GM12878 (cell line): ENCODE results near the gene ATP1B1. TPM values are rescaled to one million over a fixed set of nuclear protein-coding genes. Genes with fewer than 3 reads are reported as not detected.
A peak's percentile ranks its signal among the peaks of the same experiment; 100 is the strongest.

Experiments
- ATAC-seq: fragments of 200-7000 bp; cut with Tn5 transposase; 3 replicates; pipeline ENCODE4 v1.9.1; 2020; ENCODE audit warnings: mild to moderate bottlenecking, moderate library complexity
- BruUV-seq: library from RNA; stranded (reverse); fragments of 400-500 nt; replicated peaks from 2 replicates; lab custom pipeline; 2021; lab: Mats Ljungman, UMichigan
- CTCF ChIA-PET: fragments of 300-600 bp; sonication (Branson Sonifier 250); formaldehyde crosslinking; extraction: SDS; loops from one replicate; lab custom pipeline; 2021; ENCODE audit warnings: inconsistent platforms; lab: Yijun Ruan, JAX
- POLR2A ChIA-PET: fragments of 350-600 bp; formaldehyde crosslinking; extraction: SDS; loops from one replicate; lab custom pipeline; 2021; ENCODE audit warnings: inconsistent platforms; lab: Charles Lee
- RAD21 ChIA-PET: fragments of 300-600 bp; sonication (Branson Sonifier 250); formaldehyde crosslinking; loops from one replicate; lab custom pipeline; 2023; ENCODE audit warnings: antibody characterized with exemption; ENCODE audit not compliant: unreplicated experiment; lab: Charles Lee
- SMC1A ChIA-PET: fragments of 300-600 bp; sonication (Branson Sonifier 250); formaldehyde crosslinking; loops from one replicate; lab custom pipeline; 2023; ENCODE audit not compliant: unreplicated experiment, uncharacterized antibody; lab: Charles Lee
- DNase-seq: peaks from one replicate; pipeline ENCODE4 v3.0.0-alpha.2; 2011; ENCODE audit warnings: low read depth, low spot score
- FAIRE-seq: peaks from 3 replicates; lab custom pipeline; 2011; peaks lifted over from hg19 to GRCh38; lab: Jason Lieb, UNC
- H2AFZ ChIP-seq: 2 replicates; pipeline ENCODE4 v1.6.0; 2011; ENCODE audit warnings: low read depth, low read length, control low read depth; ENCODE audit not compliant: control insufficient read depth
- H3K27ac ChIP-seq: 2 replicates; pipeline ENCODE4 v1.5.1; 2011; ENCODE audit warnings: control low read depth; ENCODE audit not compliant: control insufficient read depth, insufficient read depth
- H3K27me3 ChIP-seq, 2 experiments: replicated peaks in 1 of 2; 2 replicates each; pipeline versions ENCODE4 v1.6.0 to v1.6.1; 2011; ENCODE audit warnings: low read length in 1 of 2; ENCODE audit not compliant: control insufficient read depth in 2 of 2, insufficient read depth in 2 of 2
- H3K36me3 ChIP-seq, 2 experiments: 2 replicates each; pipeline ENCODE4 v1.5.1; 2011; ENCODE audit warnings: low read length in 1 of 2; ENCODE audit not compliant: control insufficient read depth in 2 of 2, insufficient read depth in 2 of 2
- H3K4me1 ChIP-seq: 2 replicates; pipeline ENCODE4 v1.6.1; 2011; ENCODE audit warnings: mild to moderate bottlenecking, low read length, moderate library complexity, mixed read lengths; ENCODE audit not compliant: control insufficient read depth, insufficient read depth
- H3K4me2 ChIP-seq: 2 replicates; pipeline ENCODE4 v1.6.0; 2011; ENCODE audit warnings: control low read depth; ENCODE audit not compliant: control insufficient read depth, insufficient read depth
- H3K4me3 ChIP-seq: fragments of 200-600 bp; sonication (generic); 2 replicates; pipeline ENCODE4 v1.5.1; 2016
- H3K79me2 ChIP-seq: 2 replicates; pipeline ENCODE4 v1.6.0; 2011; ENCODE audit warnings: low read length; ENCODE audit not compliant: control insufficient read depth, insufficient read depth
- H3K9ac ChIP-seq: 2 replicates; pipeline ENCODE4 v1.8.0; 2011; ENCODE audit warnings: low read length, control low read depth, mixed read lengths; ENCODE audit not compliant: control insufficient read depth, insufficient read depth
- H3K9me3 ChIP-seq: replicated peaks from 3 replicates; pipeline ENCODE4 v1.5.1; 2011; ENCODE audit warnings: mild to moderate bottlenecking, low read length; ENCODE audit not compliant: control insufficient read depth, insufficient read depth
- H4K20me1 ChIP-seq: 2 replicates; pipeline ENCODE4 v1.6.0; 2011; ENCODE audit not compliant: control insufficient read depth, insufficient read depth
- ATF7 ChIP-seq: fragments of 450-650 bp; IDR thresholded peaks from 2 replicates; pipeline ENCODE4 v1.6.1; 2016; ENCODE audit warnings: low read depth, mild to moderate bottlenecking
- CREB1 ChIP-seq: IDR thresholded peaks from 2 replicates; pipeline ENCODE4 v1.6.1; 2012; ENCODE audit warnings: low read depth, mild to moderate bottlenecking, inconsistent platforms
- CREM ChIP-seq: IDR thresholded peaks from 2 replicates; pipeline ENCODE4 v1.6.1; 2014; ENCODE audit warnings: antibody characterized with exemption, low read depth
- EED ChIP-seq: sonication (generic); IDR thresholded peaks from 2 replicates; pipeline ENCODE4 v1.6.1; 2016; ENCODE audit warnings: antibody characterized with exemption, low read depth
- FOXM1 ChIP-seq: IDR thresholded peaks from 2 replicates; pipeline ENCODE4 v1.6.1; 2012; ENCODE audit warnings: low read depth, mild to moderate bottlenecking, inconsistent platforms, low read length, moderate library complexity
- HCFC1 ChIP-seq: fragments of 150-350 bp; IDR thresholded peaks from 2 replicates; pipeline ENCODE4 v1.6.1; 2014; ENCODE audit warnings: low read length
- HDAC2 ChIP-seq: fragments of 200-600 bp; sonication (generic); IDR thresholded peaks from 2 replicates; pipeline ENCODE4 v1.6.1; 2017
- IKZF1 ChIP-seq: fragments of 450-650 bp; conservative IDR thresholded peaks from 2 replicates; pipeline ENCODE4 v1.6.1; 2017; ENCODE audit warnings: antibody characterized with exemption, mild to moderate bottlenecking
- MTA2 ChIP-seq: fragments of 450-650 bp; IDR thresholded peaks from 2 replicates; pipeline ENCODE4 v1.6.1; 2016; ENCODE audit warnings: low read depth, mild to moderate bottlenecking, moderate library complexity
- PAX5 ChIP-seq: IDR thresholded peaks from 2 replicates; pipeline ENCODE4 v1.6.1; 2011; ENCODE audit warnings: low read depth, low read length, borderline replicate concordance
- POLR2AphosphoS5 ChIP-seq: IDR thresholded peaks from 2 replicates; pipeline ENCODE4 v1.6.1; 2011; ENCODE audit warnings: mild to moderate bottlenecking, low read length, inconsistent platforms
- RUNX3 ChIP-seq: IDR thresholded peaks from 2 replicates; pipeline ENCODE4 v1.6.1; 2012; ENCODE audit warnings: low read length, inconsistent platforms
- SIX5 ChIP-seq: IDR thresholded peaks from 2 replicates; pipeline ENCODE4 v1.6.1; 2011; ENCODE audit warnings: mild to moderate bottlenecking, low read depth, low read length, moderate library complexity; ENCODE audit not compliant: severe bottlenecking
- SMARCA5 ChIP-seq: fragments of 450-650 bp; IDR thresholded peaks from 2 replicates; pipeline ENCODE4 v1.6.1; 2017; ENCODE audit warnings: mild to moderate bottlenecking
- SREBF1 ChIP-seq: IDR thresholded peaks from 2 replicates; pipeline ENCODE4 v1.6.1; 2012; ENCODE audit warnings: mild to moderate bottlenecking, low read length
- SRF ChIP-seq, 2 experiments: IDR thresholded peaks; 2 replicates each; pipeline ENCODE4 v1.6.1; 2011; ENCODE audit warnings: low read depth in 2 of 2, low read length in 2 of 2, mild to moderate bottlenecking in 1 of 2, moderate library complexity in 1 of 2
- TCF7 ChIP-seq: IDR thresholded peaks from 2 replicates; pipeline ENCODE4 v1.6.1; 2014; ENCODE audit warnings: antibody characterized with exemption, borderline replicate concordance
- ZNF207 ChIP-seq: fragments of 450-650 bp; IDR thresholded peaks from 2 replicates; pipeline ENCODE4 v1.6.1; 2014; ENCODE audit warnings: antibody characterized with exemption, mild to moderate bottlenecking, borderline replicate concordance
- ZNF24 ChIP-seq: fragments of 450-650 bp; IDR thresholded peaks from 2 replicates; pipeline ENCODE4 v1.6.1; 2017; ENCODE audit warnings: antibody characterized with exemption, mild to moderate bottlenecking
- WGBS: methylation state at CpG from one replicate; pipeline ENCODE4 v1.1.6; 2016; ENCODE audit warnings: low lambda C conversion rate; ENCODE audit not compliant: insufficient replicate concordance, insufficient coverage; ENCODE audit errors: missing lambda C conversion rate; 5-methylcytosine and 5-hydroxymethylcytosine counted together
- in situ Hi-C: fragments of 300-500 bp; cut with MboI; formaldehyde crosslinking; loops from 9 replicates; pipeline ENCODE4 v1.14.3; 2018; ENCODE audit warnings: mixed read lengths
- intact Hi-C: fragments of 100-400 bp; cut with micrococcal nuclease; formaldehyde crosslinking; loops from one replicate; pipeline ENCODE4 v1.14.2; 2022; ENCODE audit not compliant: unreplicated experiment
- polyA plus RNA-seq, 11 experiments: library from polyadenylated mRNA; depleted of rRNA in 4 of 11; unstranded in 6 of 11; stranded (reverse) in 5 of 11; fragments of >200 nt; fragmentation: Nextera tagmentation in 4 of 11; fragmentation: Illumina TruSeq in 1 of 11; extraction: Ambion mirVana in 4 of 11; extraction: Trizol in 1 of 11; gene quantifications; 1 replicate in 1 of 11; 2 replicates in 10 of 11; pipeline versions ENCODE4 v1.2.1 to v1.2.3, GENCODE V29; 2011 to 2016; ENCODE audit warnings: inconsistent platforms in 2 of 11, missing spikeins in 2 of 11, low read depth in 1 of 11
- total RNA-seq, 4 experiments: library from RNA; depleted of rRNA in 3 of 4; stranded (reverse); fragments of >200 nt in 3 of 4; fragmentation: Illumina TruSeq in 1 of 4; extraction: Trizol in 1 of 4; gene quantifications; 2 replicates each; pipeline versions ENCODE4 v1.2.1 to v1.2.3, GENCODE V29; 2013 to 2021
- TF ChIP-seq, protein P1 (sequence below): fragments of 450-650 bp; IDR thresholded peaks from 2 replicates; pipeline ENCODE4 v1.6.1; 2017; ENCODE audit warnings: borderline replicate concordance
- TF ChIP-seq, protein P2 (sequence below): IDR thresholded peaks from 2 replicates; pipeline ENCODE4 v1.6.1; 2012; ENCODE audit warnings: low read depth, low read length, improper control_type of control experiment
- TF ChIP-seq, protein P3 (sequence below): fragments of 450-650 bp; IDR thresholded peaks from 2 replicates; pipeline ENCODE4 v1.6.1; 2016; ENCODE audit warnings: mild to moderate bottlenecking

Gene ATP1B1
- total and polyA plus RNA-seq, 10 of the 15 experiments (the other 5 are each of a cell fraction or from before 2014, with no cell fraction given) = 0.84 to 14.0 (median 1.4) TPM

DNA sequence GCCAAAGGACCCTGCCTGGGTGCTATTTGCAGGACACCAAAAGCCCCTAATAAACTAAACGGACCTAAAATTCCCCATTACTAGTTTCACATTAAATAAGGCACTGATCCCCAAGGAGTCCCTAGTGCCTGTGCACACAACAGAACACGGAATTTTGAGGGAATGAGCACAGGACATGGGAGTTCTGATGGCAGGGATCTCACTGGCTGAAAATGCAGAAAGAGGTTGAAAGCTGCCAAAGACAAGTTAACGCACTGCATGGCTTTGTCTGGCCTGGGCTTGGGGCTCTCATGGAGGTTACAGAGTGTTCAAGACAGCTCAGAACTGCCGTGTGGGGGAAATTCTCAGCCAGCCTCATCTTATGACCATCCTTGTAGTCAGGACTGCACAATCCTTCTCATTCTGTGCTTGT is 15.6 kb upstream of the ATP1B1 start (continued):
- TF ChIP-seq IKZF1 = 0 out of 2 replicates have a peak, but pooled peaks have one; percentile 47
- TF ChIP-seq SMARCA5 = no peak
- TF ChIP-seq PAX5 = peak; percentile 9; the same call in 1 of the 2 replicates
- peak; percentile 8; the same call in 1 of the 2 replicates for TF ChIP-seq EED
- no peak for TF ChIP-seq ZNF24
- TF ChIP-seq CREM = 0 out of 2 replicates have a peak, but pooled peaks have one; percentile 2
- TF ChIP-seq, protein P1, sequence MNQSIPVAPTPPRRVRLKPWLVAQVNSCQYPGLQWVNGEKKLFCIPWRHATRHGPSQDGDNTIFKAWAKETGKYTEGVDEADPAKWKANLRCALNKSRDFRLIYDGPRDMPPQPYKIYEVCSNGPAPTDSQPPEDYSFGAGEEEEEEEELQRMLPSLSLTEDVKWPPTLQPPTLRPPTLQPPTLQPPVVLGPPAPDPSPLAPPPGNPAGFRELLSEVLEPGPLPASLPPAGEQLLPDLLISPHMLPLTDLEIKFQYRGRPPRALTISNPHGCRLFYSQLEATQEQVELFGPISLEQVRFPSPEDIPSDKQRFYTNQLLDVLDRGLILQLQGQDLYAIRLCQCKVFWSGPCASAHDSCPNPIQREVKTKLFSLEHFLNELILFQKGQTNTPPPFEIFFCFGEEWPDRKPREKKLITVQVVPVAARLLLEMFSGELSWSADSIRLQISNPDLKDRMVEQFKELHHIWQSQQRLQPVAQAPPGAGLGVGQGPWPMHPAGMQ = no peak

DNA sequence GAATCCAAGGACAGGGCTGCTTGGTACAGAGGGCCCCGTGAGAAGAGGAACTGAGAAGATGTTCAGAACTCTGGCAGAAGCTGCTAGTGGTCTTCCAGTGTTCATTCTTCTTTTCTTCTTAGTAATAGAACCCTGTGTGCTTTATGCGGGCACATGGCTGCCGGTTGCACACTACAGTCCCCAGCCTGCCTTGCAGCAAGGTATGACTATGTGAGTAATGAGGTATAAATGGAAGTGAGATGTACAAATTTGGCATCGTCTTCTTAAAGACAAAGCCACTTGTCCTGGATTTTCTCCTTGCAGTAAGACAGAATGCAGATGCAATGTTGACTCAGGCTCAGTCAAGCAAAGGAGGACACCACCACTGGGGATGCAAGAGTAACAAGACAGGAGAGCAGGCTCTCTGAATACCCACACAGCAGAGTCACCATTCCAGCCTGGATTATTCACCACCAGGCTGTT is 15.0 kb upstream of the ATP1B1 start:
- no peaks in the 10 kb centered on the region for H3K27me3 ChIP-seq
- no peak overlapping the region for H3K4me3 ChIP-seq
- no peaks in the 10 kb centered on the region for H3K36me3 ChIP-seq
- CTCF ChIA-PET = interaction anchor here (1.2 to 3.4 kb wide), 8 partner anchors 9 to 488 kb away, joined by 3 to 19 read pairs (median 4); partner anchors contain the start of gene ATP1B1
- WGBS = 1% methylated on average over 4 of the region's 4 CpGs
- H3K27ac ChIP-seq = peak overlapping the region; percentile 50
- intact Hi-C loops (loop anchor here (5.0 kb wide), 1 partner anchor 64 kb away; no protein-coding TSS in a partner anchor), in situ Hi-C loops (no loop called here)
- no peak overlapping the region for H3K9ac ChIP-seq
- peak overlapping the region; percentile 69 for H3K4me2 ChIP-seq
- POLR2A ChIA-PET = interaction anchor here (1.0 to 2.0 kb wide), 5 partner anchors 9 to 49 kb away, joined by 3 to 8 read pairs (median 6); no protein-coding TSS in a partner anchor
- RAD21 ChIA-PET = interaction anchor here (0.8 to 9.8 kb wide), 9 partner anchors 13 to 82 kb away, joined by 3 to 109 read pairs (median 4); no protein-coding TSS in a partner anchor
- ATAC-seq (peak; percentile 91), DNase-seq (no peak), FAIRE-seq (no peak)
- SMC1A ChIA-PET = interaction anchor here (0.9 to 17.5 kb wide), 16 partner anchors 10 to 488 kb away, joined by 3 to 188 read pairs (median 4); partner anchors contain the start of gene ATP1B1
- H3K79me2 ChIP-seq = no peaks in the 10 kb centered on the region
- BruUV-seq = no TSS peak
- peak overlapping the region; percentile 69 for H2AFZ ChIP-seq
- peaks cover 20% of the 10 kb centered on the region for H3K4me1 ChIP-seq
- H4K20me1 ChIP-seq = no peaks in the 10 kb centered on the region
- no peaks in the 10 kb centered on the region; the same call in 2 of the 3 replicates for H3K9me3 ChIP-seq
- TF ChIP-seq HDAC2 = no peak
- peak; percentile 83 for TF ChIP-seq HCFC1
- TF ChIP-seq RUNX3 = peak; percentile 37; the same call in 1 of the 2 replicates
- TF ChIP-seq SREBF1 = peak; percentile 33; the same call in 1 of the 2 replicates
- TF ChIP-seq ATF7 = peak; percentile 71
- TF ChIP-seq TCF7 = no peak
- TF ChIP-seq, protein P2, sequence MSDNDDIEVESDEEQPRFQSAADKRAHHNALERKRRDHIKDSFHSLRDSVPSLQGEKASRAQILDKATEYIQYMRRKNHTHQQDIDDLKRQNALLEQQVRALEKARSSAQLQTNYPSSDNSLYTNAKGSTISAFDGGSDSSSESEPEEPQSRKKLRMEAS = peak; percentile 43; the same call in 1 of the 2 replicates
- TF ChIP-seq SIX5 = peak; percentile 75
- TF ChIP-seq ZNF24 = peak; percentile 47; the same call in 1 of the 2 replicates
- no peak for TF ChIP-seq POLR2AphosphoS5
- TF ChIP-seq MTA2 = no peak
- peak; percentile 71 for TF ChIP-seq CREB1
- peak in 1 of 2 experiments; percentile 64; a peak in 1 of 4 replicates for TF ChIP-seq SRF (IDR thresholded peaks at IDR 0.05; ENCODE audit: low read depth in 2 of 2, low read length in 2 of 2)
- TF ChIP-seq FOXM1 = 0 out of 2 replicates have a peak, but pooled peaks have one; percentile 5
- peak; percentile 62; the same call in 1 of the 2 replicates for TF ChIP-seq CREM
- TF ChIP-seq ZNF207 = 0 out of 2 replicates have a peak, but pooled peaks have one; percentile 30
- TF ChIP-seq, protein P3, sequence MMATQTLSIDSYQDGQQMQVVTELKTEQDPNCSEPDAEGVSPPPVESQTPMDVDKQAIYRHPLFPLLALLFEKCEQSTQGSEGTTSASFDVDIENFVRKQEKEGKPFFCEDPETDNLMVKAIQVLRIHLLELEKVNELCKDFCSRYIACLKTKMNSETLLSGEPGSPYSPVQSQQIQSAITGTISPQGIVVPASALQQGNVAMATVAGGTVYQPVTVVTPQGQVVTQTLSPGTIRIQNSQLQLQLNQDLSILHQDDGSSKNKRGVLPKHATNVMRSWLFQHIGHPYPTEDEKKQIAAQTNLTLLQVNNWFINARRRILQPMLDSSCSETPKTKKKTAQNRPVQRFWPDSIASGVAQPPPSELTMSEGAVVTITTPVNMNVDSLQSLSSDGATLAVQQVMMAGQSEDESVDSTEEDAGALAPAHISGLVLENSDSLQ = peak; percentile 36; the same call in 1 of the 2 replicates
